ENCODE measurements around the gene HNF1A.
A peak's percentile ranks its signal among the peaks of the same experiment; 100 is the strongest.

- TF ChIP-seq, protein P1, sequence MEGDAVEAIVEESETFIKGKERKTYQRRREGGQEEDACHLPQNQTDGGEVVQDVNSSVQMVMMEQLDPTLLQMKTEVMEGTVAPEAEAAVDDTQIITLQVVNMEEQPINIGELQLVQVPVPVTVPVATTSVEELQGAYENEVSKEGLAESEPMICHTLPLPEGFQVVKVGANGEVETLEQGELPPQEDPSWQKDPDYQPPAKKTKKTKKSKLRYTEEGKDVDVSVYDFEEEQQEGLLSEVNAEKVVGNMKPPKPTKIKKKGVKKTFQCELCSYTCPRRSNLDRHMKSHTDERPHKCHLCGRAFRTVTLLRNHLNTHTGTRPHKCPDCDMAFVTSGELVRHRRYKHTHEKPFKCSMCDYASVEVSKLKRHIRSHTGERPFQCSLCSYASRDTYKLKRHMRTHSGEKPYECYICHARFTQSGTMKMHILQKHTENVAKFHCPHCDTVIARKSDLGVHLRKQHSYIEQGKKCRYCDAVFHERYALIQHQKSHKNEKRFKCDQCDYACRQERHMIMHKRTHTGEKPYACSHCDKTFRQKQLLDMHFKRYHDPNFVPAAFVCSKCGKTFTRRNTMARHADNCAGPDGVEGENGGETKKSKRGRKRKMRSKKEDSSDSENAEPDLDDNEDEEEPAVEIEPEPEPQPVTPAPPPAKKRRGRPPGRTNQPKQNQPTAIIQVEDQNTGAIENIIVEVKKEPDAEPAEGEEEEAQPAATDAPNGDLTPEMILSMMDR (conservative IDR thresholded peaks at IDR 0.05 in 1 of 2, IDR thresholded peaks at IDR 0.05 in 1 of 2; ENCODE audit: extremely low read depth in 1 of 2, insufficient read depth in 1 of 2, low read depth in 1 of 2, low read length in 2 of 2) = peak; percentile 81 to 89
- no peak for TF ChIP-seq EZH2 (IDR thresholded peaks at IDR 0.05; ENCODE audit: borderline replicate concordance, low read length)
These were observed 33.6 kb upstream of the HNF1A start for GRCh38 chr12:120944645-120945217.

Measured in mammary epithelial cell (primary cell).